SH-SY5Y (cell line): ENCODE results near the gene TWIST2.

ENCODE experiments used
- GATA2 ChIP-seq: IDR thresholded peaks from 2 replicates; pipeline ENCODE4 v1.6.1; 2011; ENCODE audit warnings: mild to moderate bottlenecking, low read depth, low read length
- GATA3 ChIP-seq: IDR thresholded peaks from 2 replicates; pipeline ENCODE4 v1.6.1; 2011; ENCODE audit warnings: low read depth, mild to moderate bottlenecking, low read length, moderate library complexity

- TF ChIP-seq GATA2 (no peak), GATA3 (no peak)
Observed at GRCh38 chr2:238916875-238917590, 69.1 kb downstream of the TWIST2 start.
